Measurements from ENCODE around the gene VAMP1.

GRCh38 chr12:6416596-6416995 lies 53.9 kb downstream of the VAMP1 start:
- TF ChIP-seq CTCF (conservative IDR thresholded peaks at IDR 0.05; ENCODE audit: low read depth, low read length) (no peak), EZH2 (IDR thresholded peaks at IDR 0.05; ENCODE audit: low read length, unreplicated experiment) (no peak), EZH2phosphoT487 (IDR thresholded peaks at IDR 0.05; ENCODE audit: borderline replicate concordance, low read length) (no peak)
